Natural killer cell (primary cell): ENCODE data around the gene FGR. TPM values are rescaled to one million over a fixed set of nuclear protein-coding genes. Genes with fewer than 3 reads are reported as not detected.

ENCODE experiments used
- ATAC-seq, 3 donors: fragments of 150-1000 bp in 2 of 3; fragments of 200-7000 bp in 1 of 3; cut with Tn5 transposase; 1 replicate in 1 of 3; 2 replicates in 2 of 3; pipeline ENCODE4 v1.10.0; 2021; ENCODE audit warnings: mild to moderate bottlenecking in 2 of 3, moderate library complexity in 2 of 3
- DNase-seq, 2 donors: peaks; one replicate each; pipeline versions ENCODE4 v3.0.0 to v3.0.0-alpha.2; 2013 to 2021; ENCODE audit warnings: mixed read lengths in 1 of 2
- H3K27ac ChIP-seq: one replicate; pipeline ENCODE4 v1.5.1; 2013; ENCODE audit warnings: mild to moderate bottlenecking, low read length
- H3K27me3 ChIP-seq: one replicate; pipeline ENCODE4 v1.6.1; 2013; ENCODE audit warnings: low read length; ENCODE audit not compliant: control insufficient read depth, insufficient read depth
- H3K36me3 ChIP-seq: one replicate; pipeline ENCODE4 v1.6.1; 2013; ENCODE audit warnings: low read length; ENCODE audit not compliant: control insufficient read depth, insufficient read depth
- H3K4me1 ChIP-seq: one replicate; pipeline ENCODE4 v1.6.1; 2013; ENCODE audit warnings: low read length; ENCODE audit not compliant: control insufficient read depth, insufficient read depth
- H3K4me3 ChIP-seq: one replicate; pipeline ENCODE4 v1.5.1; 2013; ENCODE audit warnings: low read length
- H3K9me3 ChIP-seq: one replicate; pipeline ENCODE4 v1.6.1; 2013; ENCODE audit warnings: low read length; ENCODE audit not compliant: control insufficient read depth, insufficient read depth
- H3K27ac Mint-ChIP-seq, 2 donors: one replicate each; pipeline ENCODE4 v1.8.0; 2022; ENCODE audit warnings: mild to moderate bottlenecking in 2 of 2, mixed read lengths in 2 of 2, moderate library complexity in 1 of 2
- H3K27me3 Mint-ChIP-seq, 2 donors: one replicate each; pipeline ENCODE4 v1.8.0; 2022; ENCODE audit warnings: low read depth in 2 of 2, mixed read lengths in 2 of 2
- H3K36me3 Mint-ChIP-seq: one replicate; pipeline ENCODE4 v1.8.0; 2022; ENCODE audit warnings: mixed read lengths
- H3K4me1 Mint-ChIP-seq, 2 donors: one replicate each; pipeline ENCODE4 v1.8.0; 2022; ENCODE audit warnings: mixed read lengths in 2 of 2
- H3K4me3 Mint-ChIP-seq: one replicate; pipeline ENCODE4 v1.8.0; 2022; ENCODE audit warnings: mild to moderate bottlenecking, moderate library complexity, mixed read lengths
- H3K9me3 Mint-ChIP-seq, 2 donors: one replicate each; pipeline ENCODE4 v1.8.0; 2022; ENCODE audit warnings: mixed read lengths in 2 of 2
- CTCF ChIP-seq: fragments of 200-600 bp; IDR thresholded peaks from one replicate; pipeline ENCODE4 v1.8.0; 2022; ENCODE audit warnings: antibody characterized with exemption
- WGBS: methylation state at CpG from one replicate; pipeline ENCODE4 v1.1.7; 2013; ENCODE audit warnings: missing lambda C conversion rate; ENCODE audit not compliant: insufficient coverage; 5-methylcytosine and 5-hydroxymethylcytosine counted together
- intact Hi-C: fragments of 100-400 bp; cut with micrococcal nuclease; formaldehyde crosslinking; loops from one replicate; pipeline ENCODE4 v1.14.2; 2022
- total RNA-seq, 4 donors: library from RNA; stranded (reverse); fragments of 120-200 nt in 1 of 4; gene quantifications; one replicate each; pipeline versions ENCODE4 v1.2.3 to v1.2.4, GENCODE V29; 2013 to 2022

Gene FGR
- total RNA-seq, 3 donors from 2014 or later (not counting 1 experiment from before 2014, with no cell fraction given) = 353 to 452 (median 362) TPM

- H3K27ac Mint-ChIP-seq = no peak overlapping the region
- no peaks in the 10 kb centered on the region for H3K9me3 ChIP-seq
- H3K9me3 Mint-ChIP-seq = no peaks in the 10 kb centered on the region
- H3K4me3 ChIP-seq = no peak overlapping the region
- H3K27ac ChIP-seq = no peak overlapping the region
- ATAC-seq (no peak), DNase-seq (no peak)
- no peak for TF ChIP-seq CTCF
- no peaks in the 10 kb centered on the region for H3K27me3 ChIP-seq
- peaks cover 90% of the 10 kb centered on the region for H3K4me1 ChIP-seq
- intact Hi-C loops = no loop called here
- WGBS = 94% methylated on average over 4 of the region's 4 CpGs
- H3K36me3 Mint-ChIP-seq = peaks cover 11% of the 10 kb centered on the region
- peak overlapping the region; percentile 58 for H3K4me3 Mint-ChIP-seq
- peaks cover 25 to 41% of the 10 kb centered on the region in 2 donors for H3K4me1 Mint-ChIP-seq
- H3K27me3 Mint-ChIP-seq = no peaks in the 10 kb centered on the region
- peaks cover 54% of the 10 kb centered on the region for H3K36me3 ChIP-seq
Observed at GRCh38 chr1:27611450-27611849, 23.5 kb downstream of the FGR start.

GRCh38 chr1:27609618-27610240, 25.3 kb downstream of the FGR start:
- DNase-seq = peak in 1 of 2 donors; percentile 45
- H3K4me1 ChIP-seq = peaks cover 80% of the 10 kb centered on the region
- Mint-ChIP-seq H3K9me3 (no peaks in the 10 kb centered on the region), H3K4me1 (peaks cover 17 to 26% of the 10 kb centered on the region in 2 donors), H3K27me3 (no peaks in the 10 kb centered on the region), H3K27ac (no peak overlapping the region), H3K36me3 (peaks cover 11% of the 10 kb centered on the region), H3K4me3 (no peak overlapping the region)
- 38% methylated on average over 10 of the region's 12 CpGs for WGBS
- H3K27me3 ChIP-seq = no peaks in the 10 kb centered on the region
- intact Hi-C loops = loop anchor here (1.0 to 5.0 kb wide), 4 partner anchors 17 to 207 kb away; partner anchors contain the start of gene WASF2
- H3K27ac ChIP-seq = peak overlapping the region; percentile 62
- peaks cover 38% of the 10 kb centered on the region for H3K36me3 ChIP-seq
- no peak for ATAC-seq
- no peaks in the 10 kb centered on the region for H3K9me3 ChIP-seq
- no peak overlapping the region for H3K4me3 ChIP-seq
- no peak for TF ChIP-seq CTCF

- Histone ChIP-seq H3K27me3 (no peaks in the 10 kb centered on the region), H3K4me3 (no peak overlapping the region), H3K27ac (peak overlapping the region; percentile 62), H3K36me3 (peaks cover 32% of the 10 kb centered on the region), H3K9me3 (no peaks in the 10 kb centered on the region), H3K4me1 (peaks cover 80% of the 10 kb centered on the region)
- DNase-seq (peak in 1 of 2 donors; percentile 56), ATAC-seq (peak in 2 of 3 donors; percentile 23 to 25)
- H3K27ac Mint-ChIP-seq = no peak overlapping the region
- intact Hi-C loops = loop anchor here (1.0 to 5.0 kb wide), 4 partner anchors 17 to 207 kb away; partner anchors contain the start of gene WASF2
- H3K36me3 Mint-ChIP-seq = peaks cover 11% of the 10 kb centered on the region
- H3K9me3 Mint-ChIP-seq = no peaks in the 10 kb centered on the region
- H3K4me1 Mint-ChIP-seq = peaks cover 12 to 26% of the 10 kb centered on the region in 2 donors
- WGBS = 35% methylated on average over 3 of the region's 3 CpGs
- no peak overlapping the region for H3K4me3 Mint-ChIP-seq
- no peak for TF ChIP-seq CTCF
- no peaks in the 10 kb centered on the region for H3K27me3 Mint-ChIP-seq
Observed at GRCh38 chr1:27609210-27609555, 25.8 kb downstream of the FGR start.
